ENCODE data around the gene VAV1.

DNA sequence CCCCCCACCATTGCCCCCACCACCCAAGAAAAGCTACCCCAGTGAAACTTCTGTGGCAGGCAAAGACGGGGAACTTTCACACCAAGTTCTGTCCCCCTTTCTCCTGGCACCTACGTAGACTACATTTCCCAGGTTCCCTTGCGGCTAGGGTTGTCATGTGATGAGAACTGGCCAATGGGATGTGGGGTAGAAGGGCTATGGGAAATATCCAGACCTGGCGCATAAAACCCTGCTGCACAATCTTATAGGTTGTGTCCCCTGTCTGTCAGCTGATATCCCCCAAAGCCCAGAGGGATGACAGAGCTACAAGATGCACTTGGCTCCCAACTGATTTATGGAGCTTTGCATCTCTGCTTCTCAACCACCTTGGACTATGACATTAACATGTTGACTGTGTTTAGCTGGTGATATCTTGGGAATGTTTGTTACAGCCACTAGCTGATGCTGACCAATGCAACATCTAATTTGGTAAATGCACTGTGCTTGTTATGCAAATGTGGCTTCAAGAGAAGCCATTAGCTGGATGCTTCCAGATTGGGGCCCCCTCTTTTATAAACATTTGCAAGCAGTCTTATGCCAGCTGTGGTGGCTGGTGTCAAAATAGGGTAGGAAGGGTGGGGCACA is 11.3 kb upstream of the VAV1 start:
- TF ChIP-seq, protein P1, sequence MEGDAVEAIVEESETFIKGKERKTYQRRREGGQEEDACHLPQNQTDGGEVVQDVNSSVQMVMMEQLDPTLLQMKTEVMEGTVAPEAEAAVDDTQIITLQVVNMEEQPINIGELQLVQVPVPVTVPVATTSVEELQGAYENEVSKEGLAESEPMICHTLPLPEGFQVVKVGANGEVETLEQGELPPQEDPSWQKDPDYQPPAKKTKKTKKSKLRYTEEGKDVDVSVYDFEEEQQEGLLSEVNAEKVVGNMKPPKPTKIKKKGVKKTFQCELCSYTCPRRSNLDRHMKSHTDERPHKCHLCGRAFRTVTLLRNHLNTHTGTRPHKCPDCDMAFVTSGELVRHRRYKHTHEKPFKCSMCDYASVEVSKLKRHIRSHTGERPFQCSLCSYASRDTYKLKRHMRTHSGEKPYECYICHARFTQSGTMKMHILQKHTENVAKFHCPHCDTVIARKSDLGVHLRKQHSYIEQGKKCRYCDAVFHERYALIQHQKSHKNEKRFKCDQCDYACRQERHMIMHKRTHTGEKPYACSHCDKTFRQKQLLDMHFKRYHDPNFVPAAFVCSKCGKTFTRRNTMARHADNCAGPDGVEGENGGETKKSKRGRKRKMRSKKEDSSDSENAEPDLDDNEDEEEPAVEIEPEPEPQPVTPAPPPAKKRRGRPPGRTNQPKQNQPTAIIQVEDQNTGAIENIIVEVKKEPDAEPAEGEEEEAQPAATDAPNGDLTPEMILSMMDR (IDR thresholded peaks at IDR 0.05; ENCODE audit: insufficient read depth, low read length, poor library complexity, severe bottlenecking): no peak
- no peak for TF ChIP-seq EZH2phosphoT487 (conservative IDR thresholded peaks at IDR 0.05; ENCODE audit: low read length)

All from SU-DHL-6 (cell line).